Epithelial cell of proximal tubule (primary cell): ENCODE results near the gene METAP1. TPM values are rescaled to one million over a fixed set of nuclear protein-coding genes. Genes with fewer than 3 reads are reported as not detected.

Experiments
- DNase-seq: peaks from one replicate; pipeline ENCODE4 v3.0.0-alpha.2; 2011; ENCODE audit warnings: low read depth
- H3K4me3 ChIP-seq: 2 replicates; pipeline ENCODE4 v1.5.1; 2011; ENCODE audit warnings: low read depth, mild to moderate bottlenecking, low read length
- CTCF ChIP-seq: conservative IDR thresholded peaks from 2 replicates; pipeline ENCODE4 v1.5.1; 2012; ENCODE audit warnings: low read depth, mild to moderate bottlenecking, low read length
- total RNA-seq: library from RNA; depleted of rRNA; stranded (reverse); fragments of >200 nt; gene quantifications from 2 replicates; pipeline ENCODE4 v1.2.3, GENCODE V29; 2015

METAP1 gene
- total RNA-seq, 1 donor from 2014 or later = 64.6 TPM

GRCh38 chr4:98959411-98959810, 36.1 kb upstream of the METAP1 start:
- no peak for TF ChIP-seq CTCF
- DNase-seq = no peak
- no peak overlapping the region for H3K4me3 ChIP-seq

GRCh38 chr4:98961770-98962169, 33.8 kb upstream of the METAP1 start:
- no peak for TF ChIP-seq CTCF
- DNase-seq = no peak
- no peak overlapping the region for H3K4me3 ChIP-seq

GRCh38 chr4:98963538-98964433, 31.7 kb upstream of the METAP1 start:
- DNase-seq = no peak
- no peak for TF ChIP-seq CTCF
- H3K4me3 ChIP-seq = no peak overlapping the region

- no peak for DNase-seq
- no peak overlapping the region for H3K4me3 ChIP-seq
- no peak for TF ChIP-seq CTCF
Measured at GRCh38 chr4:98966926-98967325, 28.6 kb upstream of the METAP1 start.

- TF ChIP-seq CTCF = no peak
- no peak overlapping the region for H3K4me3 ChIP-seq
- no peak for DNase-seq
Measured at GRCh38 chr4:98967786-98968329, 27.7 kb upstream of the METAP1 start.

GRCh38 chr4:98969878-98970785, 25.4 kb upstream of the METAP1 start:
- H3K4me3 ChIP-seq = no peak overlapping the region
- TF ChIP-seq CTCF = no peak
- no peak for DNase-seq
